HUES48 (cell line): ENCODE measurements around the gene TAF4.

ENCODE experiments used
- H3K27ac ChIP-seq: one replicate; pipeline ENCODE4 v1.7.0; 2013; ENCODE audit warnings: low read depth, low read length, inconsistent platforms
- H3K27me3 ChIP-seq: 2 replicates; pipeline ENCODE4 v1.6.1; 2013; ENCODE audit warnings: mild to moderate bottlenecking, low read length; ENCODE audit not compliant: control insufficient read depth, insufficient read depth
- H3K36me3 ChIP-seq: 2 replicates; pipeline ENCODE4 v1.6.1; 2013; ENCODE audit warnings: low read length; ENCODE audit not compliant: control insufficient read depth, insufficient read depth
- H3K4me1 ChIP-seq: 2 replicates; pipeline ENCODE4 v1.6.1; 2013; ENCODE audit warnings: mild to moderate bottlenecking, low read length; ENCODE audit not compliant: control insufficient read depth, insufficient read depth
- H3K4me3 ChIP-seq: 2 replicates; pipeline ENCODE4 v1.5.1; 2013; ENCODE audit warnings: mild to moderate bottlenecking, low read depth, low read length
- H3K9ac ChIP-seq: 2 replicates; pipeline ENCODE4 v1.6.1; 2013; ENCODE audit warnings: mild to moderate bottlenecking, low read depth, low read length, moderate library complexity
- H3K9me3 ChIP-seq: 2 replicates; pipeline ENCODE4 v1.6.1; 2013; ENCODE audit warnings: low read length; ENCODE audit not compliant: control insufficient read depth, insufficient read depth

The TAF4 gene

GRCh38 chr20:62027116-62027515, 38.6 kb downstream of the TAF4 start:
- no peak overlapping the region for H3K27ac ChIP-seq
- no peaks in the 10 kb centered on the region for H3K36me3 ChIP-seq
- no peak overlapping the region for H3K9ac ChIP-seq
- H3K27me3 ChIP-seq = no peaks in the 10 kb centered on the region
- H3K9me3 ChIP-seq = no peaks in the 10 kb centered on the region
- no peak overlapping the region for H3K4me3 ChIP-seq
- peaks cover 32% of the 10 kb centered on the region for H3K4me1 ChIP-seq

GRCh38 chr20:62026564-62026856, 39.2 kb downstream of the TAF4 start:
- H3K9ac ChIP-seq = no peak overlapping the region
- no peak overlapping the region for H3K27ac ChIP-seq
- H3K27me3 ChIP-seq = no peaks in the 10 kb centered on the region
- H3K4me1 ChIP-seq = peaks cover 34% of the 10 kb centered on the region
- H3K36me3 ChIP-seq = no peaks in the 10 kb centered on the region
- no peaks in the 10 kb centered on the region for H3K9me3 ChIP-seq
- H3K4me3 ChIP-seq = no peak overlapping the region

DNA sequence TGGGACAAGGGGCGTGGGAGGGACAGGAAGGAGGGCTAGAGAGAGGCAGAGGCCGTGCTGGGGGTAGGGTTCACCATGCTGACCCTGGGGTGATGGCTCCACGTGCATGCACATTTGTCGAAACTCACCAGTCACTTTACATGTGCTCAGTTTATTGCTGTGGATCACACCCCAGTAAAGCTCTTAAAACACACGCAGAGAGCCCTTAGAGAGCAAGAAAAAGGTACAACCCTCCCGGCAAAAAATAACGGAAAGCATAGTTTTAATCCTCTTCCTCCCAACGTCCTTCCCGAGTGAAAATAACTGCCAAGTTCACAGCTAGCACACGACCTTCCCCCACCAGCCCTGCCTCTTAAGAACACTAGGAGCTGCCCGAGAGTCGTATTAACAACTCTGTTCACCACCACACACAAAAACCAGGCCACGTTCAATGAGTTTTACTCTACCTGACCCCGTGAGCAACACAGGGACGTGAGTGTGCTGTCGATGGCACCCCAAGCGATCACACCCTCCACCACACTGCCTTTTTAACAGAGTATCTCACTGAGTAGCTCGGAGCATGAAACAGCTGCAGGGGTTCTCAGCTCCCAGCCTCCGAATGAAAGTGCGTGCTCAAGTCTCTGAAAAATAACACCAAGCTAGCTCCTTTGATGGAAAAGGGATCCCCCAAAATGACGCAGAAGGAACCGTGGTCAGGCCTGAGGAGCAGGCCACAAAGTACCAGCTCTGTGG, 39.7 kb downstream of the TAF4 start:
- Histone ChIP-seq H3K9me3 (no peaks in the 10 kb centered on the region), H3K9ac (peak overlapping the region; percentile 13; the same call in 1 of the 2 replicates), H3K4me3 (no peak overlapping the region), H3K36me3 (no peaks in the 10 kb centered on the region), H3K27me3 (no peaks in the 10 kb centered on the region), H3K27ac (no peak overlapping the region), H3K4me1 (peaks cover 32% of the 10 kb centered on the region)

DNA sequence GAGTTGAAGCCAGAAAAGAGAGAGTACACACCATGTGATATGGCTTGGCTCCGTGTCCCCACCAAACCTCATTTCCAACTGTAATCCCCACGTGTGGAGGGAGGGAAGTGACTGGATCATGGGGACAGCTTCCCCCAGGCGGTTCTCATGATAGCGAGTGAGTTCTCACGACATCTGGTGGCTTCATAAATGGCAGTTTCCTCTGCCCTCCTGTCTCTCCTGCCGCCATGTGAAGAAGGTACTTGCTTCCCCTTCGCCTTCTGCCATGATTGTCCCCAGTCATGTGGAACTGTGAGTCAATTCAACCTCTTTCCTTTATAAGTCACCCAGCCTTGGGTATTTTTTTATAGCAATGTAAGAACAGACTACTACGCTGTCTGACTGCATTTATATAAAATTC, 40.3 kb downstream of the TAF4 start:
- H3K9me3 ChIP-seq = no peaks in the 10 kb centered on the region
- no peaks in the 10 kb centered on the region for H3K36me3 ChIP-seq
- H3K4me3 ChIP-seq = no peak overlapping the region
- no peak overlapping the region for H3K27ac ChIP-seq
- H3K9ac ChIP-seq = no peak overlapping the region
- H3K4me1 ChIP-seq = peaks cover 31% of the 10 kb centered on the region
- no peaks in the 10 kb centered on the region for H3K27me3 ChIP-seq

GRCh38 chr20:62023935-62024334, 41.7 kb downstream of the TAF4 start:
- no peaks in the 10 kb centered on the region for H3K9me3 ChIP-seq
- H3K27me3 ChIP-seq = no peaks in the 10 kb centered on the region
- H3K4me1 ChIP-seq = peaks cover 31% of the 10 kb centered on the region
- H3K4me3 ChIP-seq = no peak overlapping the region
- no peak overlapping the region for H3K9ac ChIP-seq
- no peaks in the 10 kb centered on the region for H3K36me3 ChIP-seq
- H3K27ac ChIP-seq = no peak overlapping the region

- Histone ChIP-seq H3K4me3 (no peak overlapping the region), H3K9me3 (no peaks in the 10 kb centered on the region), H3K27me3 (no peaks in the 10 kb centered on the region), H3K4me1 (peaks cover 24% of the 10 kb centered on the region), H3K9ac (no peak overlapping the region), H3K27ac (peak overlapping the region; percentile 33), H3K36me3 (no peaks in the 10 kb centered on the region)
These were observed 43.0 kb downstream of the TAF4 start for GRCh38 chr20:62022575-62023139.

- no peak overlapping the region for H3K4me3 ChIP-seq
- no peak overlapping the region for H3K9ac ChIP-seq
These were observed 43.8 kb downstream of the TAF4 start for GRCh38 chr20:62021793-62022385.

DNA sequence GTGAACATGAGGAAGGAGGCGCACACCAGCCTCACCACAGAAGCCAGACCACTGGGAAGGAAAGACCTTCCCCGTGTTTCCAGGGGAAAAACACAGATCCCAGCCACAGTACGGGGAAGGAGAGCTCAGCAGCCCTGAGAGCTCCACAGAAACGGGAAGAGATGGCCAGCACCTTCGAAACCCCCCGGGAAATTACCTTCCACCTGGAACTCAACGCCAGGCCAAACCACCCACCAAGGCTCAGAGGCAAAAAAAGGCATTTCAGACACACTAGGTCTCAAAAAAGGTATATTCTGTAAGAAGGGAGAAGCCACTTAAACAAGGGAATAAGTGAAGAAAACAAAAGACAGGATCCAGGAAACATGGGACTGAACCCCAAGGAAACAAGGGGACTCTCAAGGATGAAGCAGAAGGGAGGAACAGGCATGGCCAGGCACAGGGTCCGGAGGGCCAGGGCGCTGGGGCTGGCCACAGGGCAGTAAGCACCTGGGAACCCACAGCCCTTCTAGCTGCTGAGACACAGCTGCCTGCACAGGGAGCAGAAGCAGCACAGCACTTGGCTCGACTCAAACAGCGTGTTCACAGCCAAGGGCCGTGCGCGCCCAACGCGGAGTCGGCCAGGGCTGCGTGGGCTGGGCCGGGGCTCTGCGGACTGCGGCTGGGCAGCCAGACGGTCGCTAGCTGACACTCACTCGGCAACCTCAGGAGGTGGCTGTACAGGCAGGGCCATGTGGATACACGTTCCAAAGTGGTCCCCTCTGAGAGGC, 44.6 kb downstream of the TAF4 start:
- Histone ChIP-seq H3K36me3 (no peaks in the 10 kb centered on the region), H3K9ac (no peak overlapping the region), H3K27ac (no peak overlapping the region), H3K4me3 (no peak overlapping the region), H3K9me3 (no peaks in the 10 kb centered on the region), H3K4me1 (peaks cover 10% of the 10 kb centered on the region), H3K27me3 (no peaks in the 10 kb centered on the region)

More at GRCh38 chr20:62021793-62022385, 43.8 kb downstream of the TAF4 start:
- Histone ChIP-seq H3K27me3 (no peaks in the 10 kb centered on the region), H3K9me3 (no peaks in the 10 kb centered on the region), H3K36me3 (no peaks in the 10 kb centered on the region), H3K27ac (peak overlapping the region; percentile 33), H3K4me1 (peaks cover 16% of the 10 kb centered on the region)

GRCh38 chr20:62019881-62020492, 45.7 kb downstream of the TAF4 start:
- no peaks in the 10 kb centered on the region for H3K9me3 ChIP-seq
- no peaks in the 10 kb centered on the region for H3K36me3 ChIP-seq
- peaks cover 6% of the 10 kb centered on the region for H3K4me1 ChIP-seq
- H3K27ac ChIP-seq = no peak overlapping the region
- no peak overlapping the region for H3K9ac ChIP-seq
- no peak overlapping the region for H3K4me3 ChIP-seq
- H3K27me3 ChIP-seq = no peaks in the 10 kb centered on the region

DNA sequence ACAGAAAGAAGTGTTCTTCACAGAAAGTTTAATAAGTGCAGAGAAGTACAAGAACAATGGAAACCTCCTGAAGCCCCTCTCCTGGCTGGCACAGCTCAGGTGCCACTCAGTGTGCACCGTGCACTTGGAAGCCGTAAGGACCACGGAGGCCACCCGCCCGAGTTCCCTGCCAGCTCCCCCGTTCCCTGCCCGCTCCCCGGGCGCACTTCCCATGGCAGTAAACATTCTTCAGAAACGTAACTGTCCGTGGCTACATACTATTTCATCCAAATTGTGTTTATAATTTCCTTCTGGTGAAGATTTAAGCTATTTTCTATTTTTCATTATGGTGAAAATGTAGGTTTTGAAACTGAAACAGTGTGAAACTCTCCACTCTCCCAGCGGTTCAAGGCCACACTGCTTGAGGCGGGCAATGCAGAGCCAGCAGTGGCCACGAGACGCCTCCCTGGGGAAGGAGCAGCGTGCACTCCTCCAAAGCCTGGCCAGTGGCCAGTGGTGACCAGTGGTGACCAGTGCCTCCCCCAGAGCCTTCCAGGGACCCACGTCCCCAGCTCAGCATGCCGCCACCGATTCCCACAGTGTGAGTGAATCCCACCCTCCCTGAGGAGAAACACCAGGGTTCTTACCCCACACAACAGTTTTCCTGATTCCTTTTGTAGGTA, 46.4 kb downstream of the TAF4 start:
- Histone ChIP-seq H3K9ac (no peak overlapping the region), H3K9me3 (no peaks in the 10 kb centered on the region), H3K36me3 (no peaks in the 10 kb centered on the region), H3K4me3 (no peak overlapping the region), H3K27me3 (no peaks in the 10 kb centered on the region), H3K27ac (no peak overlapping the region), H3K4me1 (peaks cover 6% of the 10 kb centered on the region)
